ENCODE data around the gene ERICH6B.

Gene ERICH6B

GRCh38 chr13:45500492-45501174 lies 114.9 kb downstream of the ERICH6B start:
- DNase-seq (ENCODE audit: low read depth in 2 of 2) = no peak

GRCh38 chr13:45496942-45497341 lies 118.6 kb downstream of the ERICH6B start:
- no peak for DNase-seq (ENCODE audit: low read depth in 2 of 2)

GRCh38 chr13:45492538-45492937 lies 123.0 kb downstream of the ERICH6B start:
- no peak for DNase-seq (ENCODE audit: low read depth in 2 of 2)
